K562 (cell line): ENCODE data around the gene GPR139. TPM values are rescaled to one million over a fixed set of nuclear protein-coding genes. Genes with fewer than 3 reads are reported as not detected.

Experiments used
- ATAC-seq: fragments of 200-7000 bp; cut with Tn5 transposase; 3 replicates; pipeline ENCODE4 v1.9.1; 2020; ENCODE audit warnings: moderate library complexity
- BruUV-seq: library from RNA; stranded (reverse); fragments of 400-500 nt; replicated peaks from 2 replicates; lab custom pipeline; 2021; lab: Mats Ljungman, UMichigan
- CTCF ChIA-PET: fragments of 300-600 bp; formaldehyde crosslinking; extraction: SDS; loops from one replicate; lab custom pipeline; 2021; ENCODE audit warnings: low intra/inter-chr PET ratio; lab: Yijun Ruan, JAX
- POLR2A ChIA-PET: fragments of 300-600, 350-650 bp; sonication (Branson Sonifier 250); formaldehyde crosslinking; extraction: SDS; loops from one replicate; lab custom pipeline; 2021; ENCODE audit warnings: antibody characterized with exemption, inconsistent platforms; lab: Yijun Ruan, JAX
- DNase-seq, 4 experiments: peaks; one replicate each; pipeline versions ENCODE4 v3.0.0 to v3.0.0-alpha.2; 2011 to 2018; ENCODE audit warnings: low spot score in 3 of 4, mixed read lengths in 3 of 4; ENCODE audit errors: extremely low read depth in 1 of 4
- FAIRE-seq: peaks from 2 replicates; lab custom pipeline; 2011; peaks lifted over from hg19 to GRCh38; lab: Jason Lieb, UNC
- H2AFZ ChIP-seq: 2 replicates; pipeline ENCODE4 v1.6.0; 2011; ENCODE audit warnings: low read depth, low read length, control low read depth, inconsistent platforms
- H3K27ac ChIP-seq: fragments of 200-600 bp; 3 replicates; pipeline ENCODE4 v1.8.0; 2011; ENCODE audit warnings: low read depth, mild to moderate bottlenecking, control low read depth, inconsistent platforms, low read length, moderate library complexity, mixed read lengths; ENCODE audit errors: extremely low read depth
- H3K27me3 ChIP-seq, 2 experiments: fragments of 300-600 bp in 1 of 2; 2 replicates in 1 of 2; 3 replicates in 1 of 2; pipeline versions ENCODE4 v1.6.0 to v1.8.0; 2011; ENCODE audit warnings: inconsistent platforms in 2 of 2, low read length in 2 of 2, mild to moderate bottlenecking in 1 of 2, mixed read lengths in 1 of 2, moderate library complexity in 1 of 2; ENCODE audit not compliant: control insufficient read depth in 2 of 2, insufficient read depth in 2 of 2
- H3K36me3 ChIP-seq: fragments of 300-600 bp; 3 replicates; pipeline ENCODE4 v1.8.0; 2011; ENCODE audit warnings: mild to moderate bottlenecking, low read length, inconsistent platforms; ENCODE audit not compliant: control insufficient read depth, insufficient read depth
- H3K4me1 ChIP-seq, 2 experiments: fragments of 200-600 bp in 1 of 2; replicated peaks in 1 of 2; 2 replicates in 1 of 2; 3 replicates in 1 of 2; pipeline versions ENCODE4 v1.5.1 to v1.8.0; 2011; ENCODE audit warnings: inconsistent platforms in 2 of 2, low read length in 2 of 2, mild to moderate bottlenecking in 1 of 2, mixed read lengths in 1 of 2, moderate library complexity in 1 of 2; ENCODE audit not compliant: control insufficient read depth in 2 of 2, insufficient read depth in 2 of 2
- H3K4me2 ChIP-seq: 2 replicates; pipeline ENCODE4 v1.6.1; 2011; ENCODE audit warnings: low read length, control low read depth, inconsistent platforms, mixed read lengths; ENCODE audit not compliant: insufficient read depth
- H3K4me3 ChIP-seq: fragments of 200-600 bp; sonication (generic), shearing (Covaris generic); 2 replicates; pipeline ENCODE4 v1.5.1; 2016; ENCODE audit warnings: control low read depth, inconsistent platforms
- H3K79me2 ChIP-seq: fragments of 200-600 bp; 3 replicates; pipeline ENCODE4 v1.8.0; 2011; ENCODE audit warnings: low read length, inconsistent platforms; ENCODE audit not compliant: control insufficient read depth, insufficient read depth
- H3K9ac ChIP-seq, 2 experiments: 2 replicates each; pipeline versions ENCODE4 v1.6.0 to v1.6.1; 2011; ENCODE audit warnings: low read depth in 2 of 2, low read length in 2 of 2, control low read depth in 1 of 2, inconsistent platforms in 1 of 2, mild to moderate bottlenecking in 1 of 2, mixed read lengths in 1 of 2; ENCODE audit not compliant: insufficient read depth in 1 of 2
- H3K9me1 ChIP-seq: one replicate; pipeline ENCODE4 v1.6.0; 2011; ENCODE audit warnings: inconsistent platforms, mild to moderate bottlenecking, low read length, moderate library complexity; ENCODE audit not compliant: control insufficient read depth, insufficient read depth
- H3K9me3 ChIP-seq: replicated peaks from 2 replicates; pipeline ENCODE4 v1.5.1; 2011; ENCODE audit warnings: low read depth, low read length, inconsistent platforms; ENCODE audit not compliant: control insufficient read depth, insufficient read depth
- H4K20me1 ChIP-seq: replicated peaks from 2 replicates; pipeline ENCODE4 v1.6.1; 2011; ENCODE audit warnings: low read length, inconsistent platforms, mixed read lengths; ENCODE audit not compliant: control insufficient read depth, insufficient read depth
- CREB1 ChIP-seq, 2 experiments: sonication (generic) in 1 of 2; formaldehyde crosslinking in 1 of 2; IDR thresholded peaks; 2 replicates each; pipeline versions ENCODE4 v1.6.1 to v1.8.0; 2012 to 2022; ENCODE audit warnings: inconsistent platforms in 1 of 2, mild to moderate bottlenecking in 1 of 2, missing genetic modification reagents in 1 of 2, moderate library complexity in 1 of 2
- HCFC1 ChIP-seq: IDR thresholded peaks from 2 replicates; pipeline ENCODE4 v1.6.1; 2012; ENCODE audit warnings: low read depth, low read length, improper control_type of control experiment
- MAFG ChIP-seq: fragments of 450-650 bp; conservative IDR thresholded peaks from 2 replicates; pipeline ENCODE4 v1.6.1; 2016; ENCODE audit warnings: missing genetic modification characterization, missing compliant biosample characterization
- NR4A1 ChIP-seq, 2 experiments: fragments of 250-450 bp in 1 of 2; fragments of 450-650 bp in 1 of 2; sonication (Bioruptor Pico) in 1 of 2; IDR thresholded peaks; 2 replicates each; pipeline versions ENCODE4 v1.4.0 to v1.6.1; 2016 to 2020; ENCODE audit warnings: mild to moderate bottlenecking in 2 of 2, missing compliant biosample characterization in 1 of 2, missing genetic modification characterization in 1 of 2, moderate library complexity in 1 of 2
- RBFOX2 ChIP-seq: fragments of 200-400 bp; formaldehyde crosslinking; IDR thresholded peaks from 2 replicates; pipeline ENCODE4 v1.6.1; 2017; ENCODE audit warnings: low read depth, mild to moderate bottlenecking, low read length, moderate library complexity
- RUNX1 ChIP-seq: sonication (generic); IDR thresholded peaks from 2 replicates; pipeline ENCODE4 v1.6.1; 2016; ENCODE audit warnings: antibody characterized with exemption, low read depth
- SAP30 ChIP-seq: fragments of 200-600 bp; sonication (generic); IDR thresholded peaks from 2 replicates; pipeline ENCODE4 v1.6.1; 2012; ENCODE audit warnings: borderline replicate concordance, low read depth, mild to moderate bottlenecking, moderate library complexity, low read length, control low read depth, inconsistent platforms; ENCODE audit not compliant: insufficient read depth, poor library complexity, severe bottlenecking
- USF2 ChIP-seq: sonication (generic); formaldehyde crosslinking; IDR thresholded peaks from 2 replicates; pipeline ENCODE4 v1.5.0; 2020; ENCODE audit warnings: missing genetic modification reagents
- ZBTB43 ChIP-seq: sonication (generic); formaldehyde crosslinking; IDR thresholded peaks from 2 replicates; pipeline ENCODE4 v1.8.0; 2023; ENCODE audit warnings: mild to moderate bottlenecking, missing genetic modification reagents
- WGBS: fragments of 100-300 bp; shearing (Covaris generic); methylation state at CpG from one replicate; pipeline ENCODE4 v1.1.6; 2016; ENCODE audit warnings: low coverage, mixed read lengths; ENCODE audit not compliant: insufficient coverage; ENCODE audit errors: missing lambda C conversion rate; 5-methylcytosine and 5-hydroxymethylcytosine counted together
- in situ Hi-C: fragments of 300-500 bp; cut with MboI; formaldehyde crosslinking; loops from 4 replicates; pipeline ENCODE4 v1.15.0; 2018; ENCODE audit warnings: inconsistent platforms, mixed read lengths
- intact Hi-C: fragments of 100-400 bp; cut with micrococcal nuclease; formaldehyde crosslinking; loops from 2 replicates; pipeline ENCODE4 v1.14.2; 2022
- polyA plus RNA-seq, 8 experiments: library from polyadenylated mRNA; depleted of rRNA in 4 of 8; stranded (reverse) in 5 of 8; unstranded in 3 of 8; fragments of >200 nt; fragmentation: Nextera tagmentation in 2 of 8; fragmentation: Illumina TruSeq in 1 of 8; extraction: Ambion mirVana in 2 of 8; extraction: Trizol in 1 of 8; gene quantifications; 2 replicates each; pipeline versions ENCODE4 v1.2.1 to v1.2.3, GENCODE V29; 2011 to 2014; ENCODE audit warnings: inconsistent platforms in 1 of 8, missing spikeins in 1 of 8
- total RNA-seq, 7 experiments: library from RNA; depleted of rRNA in 6 of 7; stranded (reverse); fragments of >200 nt in 6 of 7; fragmentation: Illumina TruSeq in 2 of 7; extraction: Trizol in 2 of 7; gene quantifications; 2 replicates each; pipeline versions ENCODE4 v1.2.1 to v1.2.3, GENCODE V29; 2011 to 2021; ENCODE audit warnings: low replicate concordance in 1 of 7

GPR139 gene
- total and polyA plus RNA-seq, 9 of the 15 experiments (the other 6 are each of a cell fraction or from before 2014, with no cell fraction given): not detected

- ATAC-seq (no peak), DNase-seq (no peak), FAIRE-seq (no peak)
- Histone ChIP-seq H4K20me1 (no peaks in the 10 kb centered on the region), H2AFZ (no peak overlapping the region), H3K9me3 (no peaks in the 10 kb centered on the region), H3K9me1 (no peaks in the 10 kb centered on the region), H3K79me2 (no peaks in the 10 kb centered on the region), H3K4me3 (no peak overlapping the region), H3K27ac (no peak overlapping the region), H3K27me3 (peaks cover 6 to 17% of the 10 kb centered on the region in 2 experiments; a peak in 4 of 5 replicates), H3K4me1 (no peaks in the 10 kb centered on the region), H3K36me3 (no peaks in the 10 kb centered on the region), H3K4me2 (no peak overlapping the region), H3K9ac (no peak overlapping the region)
- intact Hi-C loops: no loop called here
- WGBS: 0% methylated on average over 4 of the region's 4 CpGs
- TF ChIP-seq MAFG (tag) (no peak), CREB1 (IDR thresholded peaks at IDR 0.05) (no peak), CREB1 (CRISPR knock-in tag; IDR thresholded peaks at IDR 0.05) (no peak), ZBTB43 (no peak), RUNX1 (no peak), HCFC1 (no peak), NR4A1 (CRISPR knock-in tag; IDR thresholded peaks at IDR 0.05) (no peak), NR4A1 (tag; IDR thresholded peaks at IDR 0.05) (no peak), SAP30 (no peak), RBFOX2 (no peak), USF2 (CRISPR knock-in tag) (no peak)
- in situ Hi-C loops: no loop called here
- BruUV-seq: no TSS peak
- ChIA-PET CTCF (no interaction called here), POLR2A (interaction anchor here (1.8 kb wide), 1 partner anchor 23 kb away, joined by 5 read pairs; no protein-coding TSS in a partner anchor)
Observed at GRCh38 chr16:20079106-20079505, 5.4 kb upstream of the GPR139 start.
